PFSK-1 (cell line): Measurements from ENCODE around the gene ALOX12B.

ENCODE experiments used
- FOXP2 ChIP-seq: optimal IDR thresholded peaks from 2 replicates; pipeline ENCODE3; 2011; ENCODE audit warnings: borderline replicate concordance, control low read depth, inconsistent platforms; ENCODE audit not compliant: insufficient read depth; ENCODE audit errors: extremely low read length, extremely low read depth
- POLR2AphosphoS5 ChIP-seq: IDR thresholded peaks from 2 replicates; pipeline ENCODE4 v1.6.1; 2012; ENCODE audit warnings: low read depth, mild to moderate bottlenecking, control low read depth, low read length, moderate library complexity
- SIN3A ChIP-seq: IDR thresholded peaks from 2 replicates; pipeline ENCODE4 v1.6.1; 2012; ENCODE audit warnings: mild to moderate bottlenecking, low read length, moderate library complexity, borderline replicate concordance; ENCODE audit not compliant: insufficient read depth
- TAF1 ChIP-seq: IDR thresholded peaks from 2 replicates; pipeline ENCODE4 v1.6.1; 2012; ENCODE audit warnings: low read length, control low read depth, borderline replicate concordance; ENCODE audit not compliant: insufficient read depth
- TF ChIP-seq, protein P1 (sequence below), 2 experiments: IDR thresholded peaks; 2 replicates each; pipeline versions ENCODE4 v1.6.1 to v1.8.0; 2011 to 2012; ENCODE audit warnings: low read depth in 2 of 2, low read length in 2 of 2, control low read depth in 1 of 2, inconsistent platforms in 1 of 2, mild to moderate bottlenecking in 1 of 2, moderate library complexity in 1 of 2; ENCODE audit not compliant: insufficient read depth in 1 of 2

The ALOX12B gene

DNA sequence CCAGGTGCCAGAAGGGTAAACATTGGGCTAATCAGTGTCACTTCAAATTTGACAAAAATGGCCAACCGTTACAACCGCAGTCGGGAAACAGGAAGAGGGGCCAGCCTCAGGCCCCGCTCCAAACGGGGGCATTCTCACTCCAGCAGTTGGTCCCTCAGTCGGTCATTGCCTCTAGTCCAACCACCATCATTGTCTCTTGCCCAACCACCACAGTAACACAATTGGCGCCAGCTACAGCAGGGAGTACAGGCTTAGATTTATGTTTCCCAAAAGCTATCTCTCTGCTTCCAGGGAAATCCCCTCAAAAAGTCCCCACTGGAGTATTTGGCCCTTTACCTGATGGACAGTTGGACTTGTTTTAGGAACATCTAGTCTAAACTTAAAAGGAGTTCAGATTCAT is 28.4 kb downstream of the ALOX12B start:
- TF ChIP-seq POLR2AphosphoS5: no peak
- TF ChIP-seq SIN3A: no peak
- no peak for TF ChIP-seq TAF1
- TF ChIP-seq, protein P1, sequence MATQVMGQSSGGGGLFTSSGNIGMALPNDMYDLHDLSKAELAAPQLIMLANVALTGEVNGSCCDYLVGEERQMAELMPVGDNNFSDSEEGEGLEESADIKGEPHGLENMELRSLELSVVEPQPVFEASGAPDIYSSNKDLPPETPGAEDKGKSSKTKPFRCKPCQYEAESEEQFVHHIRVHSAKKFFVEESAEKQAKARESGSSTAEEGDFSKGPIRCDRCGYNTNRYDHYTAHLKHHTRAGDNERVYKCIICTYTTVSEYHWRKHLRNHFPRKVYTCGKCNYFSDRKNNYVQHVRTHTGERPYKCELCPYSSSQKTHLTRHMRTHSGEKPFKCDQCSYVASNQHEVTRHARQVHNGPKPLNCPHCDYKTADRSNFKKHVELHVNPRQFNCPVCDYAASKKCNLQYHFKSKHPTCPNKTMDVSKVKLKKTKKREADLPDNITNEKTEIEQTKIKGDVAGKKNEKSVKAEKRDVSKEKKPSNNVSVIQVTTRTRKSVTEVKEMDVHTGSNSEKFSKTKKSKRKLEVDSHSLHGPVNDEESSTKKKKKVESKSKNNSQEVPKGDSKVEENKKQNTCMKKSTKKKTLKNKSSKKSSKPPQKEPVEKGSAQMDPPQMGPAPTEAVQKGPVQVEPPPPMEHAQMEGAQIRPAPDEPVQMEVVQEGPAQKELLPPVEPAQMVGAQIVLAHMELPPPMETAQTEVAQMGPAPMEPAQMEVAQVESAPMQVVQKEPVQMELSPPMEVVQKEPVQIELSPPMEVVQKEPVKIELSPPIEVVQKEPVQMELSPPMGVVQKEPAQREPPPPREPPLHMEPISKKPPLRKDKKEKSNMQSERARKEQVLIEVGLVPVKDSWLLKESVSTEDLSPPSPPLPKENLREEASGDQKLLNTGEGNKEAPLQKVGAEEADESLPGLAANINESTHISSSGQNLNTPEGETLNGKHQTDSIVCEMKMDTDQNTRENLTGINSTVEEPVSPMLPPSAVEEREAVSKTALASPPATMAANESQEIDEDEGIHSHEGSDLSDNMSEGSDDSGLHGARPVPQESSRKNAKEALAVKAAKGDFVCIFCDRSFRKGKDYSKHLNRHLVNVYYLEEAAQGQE (IDR thresholded peaks at IDR 0.05; ENCODE audit: insufficient read depth in 1 of 2, low read depth in 2 of 2, low read length in 2 of 2): no peak
- no peak for TF ChIP-seq FOXP2

DNA sequence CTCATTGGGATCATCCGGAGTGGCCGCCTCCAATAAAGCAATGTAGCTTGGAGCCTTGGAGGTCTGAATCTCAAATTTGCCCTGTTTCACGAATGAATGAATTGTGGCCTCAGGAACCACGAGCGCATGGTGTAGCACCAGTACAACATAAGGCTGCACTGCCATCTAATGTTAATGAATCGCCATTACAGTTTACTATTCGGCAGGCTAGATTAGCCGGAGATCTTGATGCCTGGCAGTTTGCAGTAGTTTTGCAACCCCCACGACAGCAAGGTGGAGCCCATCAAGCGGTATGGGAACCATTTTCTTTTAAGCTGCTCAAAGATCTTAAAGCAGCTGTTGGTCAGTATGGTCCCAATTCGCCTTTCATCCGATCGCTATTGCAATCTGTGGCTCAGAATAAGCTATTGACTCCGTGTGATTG is 29.8 kb downstream of the ALOX12B start:
- no peak for TF ChIP-seq SIN3A
- no peak for TF ChIP-seq TAF1
- TF ChIP-seq POLR2AphosphoS5: no peak
- TF ChIP-seq, protein P1 (IDR thresholded peaks at IDR 0.05; ENCODE audit: insufficient read depth in 1 of 2, low read depth in 2 of 2, low read length in 2 of 2): no peak
- no peak for TF ChIP-seq FOXP2

GRCh38 chr17:8056976-8057625 is 30.4 kb downstream of the ALOX12B start:
- TF ChIP-seq FOXP2 (no peak), SIN3A (no peak), POLR2AphosphoS5 (no peak), TAF1 (no peak)
- TF ChIP-seq, protein P1 (IDR thresholded peaks at IDR 0.05; ENCODE audit: insufficient read depth in 1 of 2, low read depth in 2 of 2, low read length in 2 of 2): no peak

GRCh38 chr17:8056232-8056975 is 31.1 kb downstream of the ALOX12B start:
- TF ChIP-seq POLR2AphosphoS5: no peak
- TF ChIP-seq, protein P1 (IDR thresholded peaks at IDR 0.05; ENCODE audit: insufficient read depth in 1 of 2, low read depth in 2 of 2, low read length in 2 of 2): 0 out of 4 replicates have a peak, but pooled peaks of 1 of the 2 experiments have one; percentile 21

GRCh38 chr17:8055851-8056231 is 31.7 kb downstream of the ALOX12B start:
- TF ChIP-seq TAF1: no peak
- no peak for TF ChIP-seq POLR2AphosphoS5
- TF ChIP-seq, protein P1 (IDR thresholded peaks at IDR 0.05; ENCODE audit: insufficient read depth in 1 of 2, low read depth in 2 of 2, low read length in 2 of 2): no peak
- TF ChIP-seq SIN3A: no peak
- no peak for TF ChIP-seq FOXP2
